ENCODE results near the gene ZDHHC6.
"Not testable (repeated sequence)": the region's sequence is repeated elsewhere in the genome, so short reads cannot be mapped to it uniquely, and the experiment has no call there.

GRCh38 chr10:112406806-112407205, 39.9 kb downstream of the ZDHHC6 start:
- not testable (repeated sequence) for TF ChIP-seq CTCF (conservative IDR thresholded peaks at IDR 0.05; ENCODE audit: low read length); EZH2phosphoT487 (IDR thresholded peaks at IDR 0.05; ENCODE audit: borderline replicate concordance, low read depth, low read length)
